Stimulated activated CD8-positive, alpha-beta memory T cell treated with anti-CD3 and anti-CD28 coated beads, Interleukin-7, amount 100 ng/mL, for 48 hours (primary cell): ENCODE results near the gene QKI.

ENCODE experiments used
- DNase-seq, 2 donors: peaks; one replicate each; pipeline ENCODE4 v3.0.0-alpha.2; 2020; ENCODE audit warnings: low read depth in 1 of 2; ENCODE audit errors: extremely low read depth in 1 of 2

The QKI gene

GRCh38 chr6:163390770-163391169 lies 23.7 kb upstream of the QKI start:
- no peak for DNase-seq

DNA sequence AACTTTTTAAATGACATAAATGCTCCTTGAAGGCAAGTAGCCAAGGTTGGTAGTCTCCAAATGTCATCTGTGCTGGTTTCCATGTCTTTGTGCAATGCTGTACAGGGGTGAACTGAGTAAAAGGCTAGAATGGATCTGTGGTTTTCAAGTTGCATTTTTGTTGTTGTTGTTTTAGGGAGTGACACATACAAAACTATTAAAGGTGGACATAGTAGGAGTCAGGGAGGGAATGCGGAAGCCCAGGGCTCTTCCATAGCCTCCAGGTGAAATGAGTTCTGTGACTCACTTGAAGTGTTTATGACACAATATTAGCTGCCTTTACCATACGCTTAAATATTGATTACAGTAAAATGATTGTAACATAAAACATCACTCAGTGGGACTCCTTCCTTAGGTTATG lies 22.5 kb upstream of the QKI start:
- no peak for DNase-seq

DNA sequence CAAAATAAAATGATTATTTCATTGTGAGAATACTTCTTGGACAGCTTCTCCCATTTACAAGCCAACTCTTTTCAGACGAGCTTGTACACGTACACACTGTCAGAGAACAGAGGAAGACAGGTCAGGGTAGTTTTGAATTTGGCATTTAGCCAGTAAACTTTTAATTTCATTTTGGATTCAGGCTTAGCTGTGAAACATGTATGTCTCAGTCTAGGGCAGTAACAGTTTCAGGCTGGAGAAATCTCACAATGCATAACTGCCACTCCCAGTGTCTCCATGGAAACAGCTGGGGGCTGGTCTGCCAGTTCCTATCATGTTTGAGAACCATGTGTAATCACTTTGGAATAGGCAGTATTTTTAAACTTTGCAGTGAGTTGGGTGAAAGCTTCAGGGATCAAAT lies 22.0 kb upstream of the QKI start:
- no peak for DNase-seq

GRCh38 chr6:163393923-163394322 lies 20.6 kb upstream of the QKI start:
- DNase-seq, result no peak

- DNase-seq, result no peak
These were observed 19.9 kb upstream of the QKI start for GRCh38 chr6:163394659-163395058.

DNA sequence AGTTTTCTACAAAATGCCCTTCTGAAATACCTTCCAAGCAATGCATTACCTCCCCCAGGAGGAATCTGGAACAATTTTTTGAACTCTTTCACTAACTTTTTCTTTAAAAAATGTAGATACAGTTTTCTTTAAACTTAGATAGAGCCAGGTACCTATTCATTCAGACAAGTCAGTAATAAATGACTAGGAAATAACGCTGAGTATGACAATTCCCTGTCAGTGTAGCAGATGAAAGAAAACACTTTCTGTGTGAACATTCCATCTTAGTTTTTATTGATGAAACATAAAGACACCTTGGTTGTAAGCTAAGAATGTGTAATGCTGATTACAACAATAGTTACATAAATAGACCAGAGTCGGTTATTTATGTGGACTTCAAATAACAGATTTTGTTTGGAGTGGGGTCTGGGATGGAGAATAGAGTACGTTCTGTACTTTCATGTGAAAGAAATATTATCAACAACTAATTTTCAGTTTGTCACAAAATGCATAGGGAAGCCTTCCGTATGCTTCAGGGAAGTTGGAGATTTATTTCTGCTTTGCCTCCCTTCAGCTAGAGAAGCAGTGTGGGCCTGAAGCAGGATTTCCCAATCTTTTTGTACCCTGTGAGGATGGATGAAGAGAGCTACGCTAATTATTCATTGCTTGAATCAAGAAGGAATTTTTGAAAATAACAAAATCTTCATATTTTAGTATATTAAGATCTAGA lies 19.2 kb upstream of the QKI start:
- no peak for DNase-seq

GRCh38 chr6:163395831-163396185 lies 18.7 kb upstream of the QKI start:
- no peak for DNase-seq

GRCh38 chr6:163397326-163397725 lies 17.2 kb upstream of the QKI start:
- DNase-seq, result no peak

DNA sequence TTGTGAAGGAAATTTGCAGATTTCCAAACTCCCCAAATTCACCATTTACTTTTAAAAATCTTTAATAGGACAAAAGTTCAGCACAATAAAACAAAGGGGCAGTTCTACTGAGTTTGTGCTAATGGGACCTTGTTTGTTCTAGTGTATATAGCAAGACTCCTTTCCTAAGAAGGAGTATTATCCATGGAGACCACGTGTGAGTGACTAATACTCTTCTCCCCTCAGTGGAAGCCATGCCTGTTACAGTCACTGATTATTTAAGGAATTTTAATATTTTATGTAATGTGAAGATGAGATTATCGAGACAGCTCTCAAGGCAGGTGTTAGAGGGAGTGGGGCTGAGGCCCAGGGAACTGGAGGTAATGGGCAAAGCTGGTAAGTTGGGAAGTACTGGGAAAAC lies 16.4 kb upstream of the QKI start:
- no peak for DNase-seq

DNA sequence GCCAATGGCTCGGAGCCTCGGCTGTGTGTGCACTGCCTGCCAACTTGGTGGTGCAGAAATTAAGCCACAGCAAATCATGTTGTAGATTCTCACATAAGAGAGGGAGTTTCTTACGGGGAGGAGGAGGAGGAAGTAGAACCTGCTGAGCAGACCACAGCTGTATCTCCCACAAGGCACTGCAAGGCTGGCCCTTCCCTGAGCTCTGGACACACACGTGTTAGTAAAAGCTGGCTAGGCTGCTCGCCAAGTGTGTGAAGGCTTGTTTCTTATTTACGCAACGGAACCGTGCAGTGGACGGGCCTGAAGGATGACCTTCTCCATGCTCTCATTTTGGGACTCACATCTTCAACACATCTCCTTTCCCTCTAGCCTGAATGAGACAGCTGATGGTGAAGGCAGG lies 15.7 kb upstream of the QKI start:
- no peak for DNase-seq

DNA sequence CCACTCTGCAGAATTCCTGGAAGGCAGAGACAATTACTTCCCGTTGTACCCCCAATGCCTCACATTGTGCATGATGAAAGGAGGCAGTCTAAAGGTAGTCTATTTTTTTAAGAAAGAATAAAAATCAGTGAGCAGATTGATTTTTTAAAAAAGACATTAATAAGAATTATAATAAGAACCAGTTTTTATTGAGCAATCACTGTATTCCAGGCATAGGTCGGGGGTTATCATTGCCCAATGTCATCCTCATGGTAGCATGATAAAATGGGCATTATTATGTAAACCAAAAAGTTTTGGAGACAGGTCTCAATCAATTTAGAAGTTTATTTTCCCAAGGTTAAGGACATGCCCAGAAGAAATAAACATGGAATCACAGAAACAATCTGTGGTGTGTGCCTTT lies 14.0 kb upstream of the QKI start:
- no peak for DNase-seq

- no peak for DNase-seq
These were observed 13.3 kb upstream of the QKI start for GRCh38 chr6:163401039-163401885.

- DNase-seq, result no peak
These were observed 11.9 kb upstream of the QKI start for GRCh38 chr6:163402616-163403015.

DNA sequence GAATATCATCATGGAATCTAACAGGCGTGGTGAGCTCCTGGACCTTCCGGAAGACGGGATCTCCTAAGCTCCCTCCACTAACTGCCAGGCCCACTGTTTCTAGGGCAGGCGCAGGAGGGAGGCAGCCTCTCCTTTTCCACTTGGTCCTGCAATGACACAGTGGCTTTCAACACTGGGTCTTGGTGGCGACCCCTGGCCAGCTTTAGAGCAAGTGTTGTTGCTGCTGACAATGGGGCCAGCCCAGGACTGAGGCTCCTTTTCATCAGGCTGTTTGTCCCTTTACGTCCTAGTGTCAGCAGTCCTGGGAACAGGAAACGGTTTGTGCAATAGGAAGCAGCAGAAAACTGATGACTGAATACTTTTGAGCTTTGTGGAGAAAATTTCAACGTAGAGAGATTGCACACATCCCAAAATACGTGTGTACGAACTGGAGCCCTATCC lies 9.7 kb upstream of the QKI start:
- DNase-seq, result no peak

DNA sequence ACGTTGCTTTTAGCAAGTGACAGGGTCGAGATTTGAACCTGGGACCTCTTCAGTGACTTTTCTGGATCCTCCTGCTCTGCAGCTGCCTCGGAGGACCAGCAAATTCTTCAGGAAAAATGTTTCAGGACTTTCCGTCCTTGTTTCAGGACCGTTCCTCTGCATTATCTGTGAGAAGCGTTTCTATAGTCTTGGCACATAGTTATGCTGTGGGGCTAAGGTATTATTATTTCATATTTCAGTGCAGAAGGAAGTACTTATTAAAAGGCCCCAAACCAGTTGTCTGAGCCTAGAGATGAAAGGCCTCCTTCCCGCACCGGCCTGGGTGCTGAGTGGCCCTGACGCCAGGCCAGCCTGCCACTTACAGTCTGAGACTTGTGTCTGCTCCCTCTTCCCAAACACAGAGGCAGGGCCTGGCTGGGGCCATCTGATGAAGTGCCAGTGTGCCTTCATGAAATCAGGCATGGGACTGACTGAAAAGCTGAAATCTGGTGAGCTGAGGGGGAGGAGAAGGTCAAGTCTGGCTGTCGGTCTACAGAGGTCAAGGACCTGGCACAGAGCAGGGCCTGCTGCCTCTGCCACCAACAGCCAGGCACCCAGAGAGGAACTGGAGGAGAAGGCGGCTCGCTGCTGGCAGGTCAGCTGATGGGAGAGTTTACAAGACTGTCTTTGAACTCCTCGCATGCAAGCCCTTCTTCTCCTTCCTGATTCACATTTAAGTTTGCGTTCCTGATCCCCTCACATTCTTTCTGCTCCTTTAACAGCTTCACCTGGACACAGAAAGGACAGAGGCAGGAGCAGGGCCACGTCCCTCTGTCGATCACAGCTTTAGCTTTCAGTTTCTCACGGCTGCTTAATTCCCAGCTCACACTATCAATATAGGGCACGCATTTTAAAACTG lies 8.9 kb upstream of the QKI start:
- DNase-seq, result no peak

- DNase-seq, result no peak
These were observed 8.2 kb upstream of the QKI start for GRCh38 chr6:163406366-163406765.

DNA sequence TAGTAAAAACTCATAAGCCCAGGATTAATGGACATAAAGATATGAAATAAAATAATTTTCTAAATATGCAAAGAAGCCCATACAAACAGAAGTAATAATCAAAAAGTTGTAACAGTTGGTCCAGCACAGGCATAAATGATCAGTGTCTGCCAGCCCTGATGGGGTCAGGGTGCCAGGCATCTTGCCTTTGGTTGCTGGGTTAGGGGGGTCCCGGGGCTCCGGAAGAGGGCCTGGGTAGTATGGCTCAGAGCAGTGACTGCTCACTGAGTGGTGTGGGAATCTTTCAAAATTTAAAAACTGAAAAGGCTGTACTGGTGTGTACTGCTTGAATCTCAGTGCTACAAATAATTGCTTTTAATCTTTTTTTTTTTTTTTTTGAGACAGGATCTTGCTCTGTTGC lies 7.7 kb upstream of the QKI start:
- no peak for DNase-seq

- DNase-seq, result no peak
These were observed 6.0 kb upstream of the QKI start for GRCh38 chr6:163408352-163408991.

GRCh38 chr6:163409712-163410111 lies 4.8 kb upstream of the QKI start:
- no peak for DNase-seq

GRCh38 chr6:163412341-163412740 lies 2.2 kb upstream of the QKI start:
- DNase-seq, result no peak

GRCh38 chr6:163412801-163413344 lies 1.6 kb upstream of the QKI start:
- DNase-seq, result no peak
